Heart left ventricle (tissue), 16 donors: ENCODE measurements around the gene SF3A2. TPM values are rescaled to one million over a fixed set of nuclear protein-coding genes. Genes with fewer than 3 reads are reported as not detected.

Source experiments
- ATAC-seq, 4 donors: fragments of 200-7000 bp; cut with Tn5 transposase; one replicate each; pipeline ENCODE4 v1.9.1; 2020 to 2022; ENCODE audit warnings: moderate library complexity in 4 of 4, mild to moderate bottlenecking in 3 of 4, moderate number of reproducible peaks in 1 of 4
- DNase-seq, 5 donors: peaks; one replicate each; pipeline ENCODE4 v3.0.0-alpha.2; 2020
- H3K27ac ChIP-seq, 12 donors: fragments of 200-600 bp; sonication (generic) in 4 of 12; one replicate each; pipeline versions ENCODE4 v1.5.0 to v1.8.0; 2016 to 2022; ENCODE audit warnings: mild to moderate bottlenecking in 2 of 12
- H3K27me3 ChIP-seq, 9 donors: fragments of 200-600 bp; sonication (generic) in 2 of 9; one replicate each; pipeline versions ENCODE4 v1.5.1 to v1.8.0; 2016 to 2022; ENCODE audit warnings: mild to moderate bottlenecking in 3 of 9
- H3K36me3 ChIP-seq, 9 donors: fragments of 200-600 bp; sonication (generic) in 2 of 9; one replicate each; pipeline versions ENCODE4 v1.5.0 to v1.8.0; 2018 to 2022; ENCODE audit warnings: mild to moderate bottlenecking in 2 of 9
- H3K4me1 ChIP-seq, 12 donors: fragments of 200-600 bp; sonication (generic) in 4 of 12; one replicate each; pipeline versions ENCODE4 v1.5.0 to v1.8.0; 2016 to 2022; ENCODE audit warnings: mild to moderate bottlenecking in 3 of 12
- H3K4me3 ChIP-seq, 12 donors: fragments of 200-600 bp; sonication (generic) in 4 of 12; one replicate each; pipeline versions ENCODE4 v1.5.0 to v1.8.0; 2017 to 2022; ENCODE audit warnings: mild to moderate bottlenecking in 9 of 12, moderate library complexity in 4 of 12
- H3K9me3 ChIP-seq, 12 donors: fragments of 200-600 bp; sonication (generic) in 4 of 12; one replicate each; pipeline versions ENCODE4 v1.5.0 to v1.8.0; 2016 to 2022; ENCODE audit warnings: mild to moderate bottlenecking in 1 of 12
- CTCF ChIP-seq, 12 donors: fragments of 200-600 bp; sonication (generic) in 4 of 12; IDR thresholded peaks; one replicate each; pipeline versions ENCODE4 v1.5.0 to v1.8.0; 2018 to 2022; ENCODE audit warnings: antibody characterized with exemption in 12 of 12, mild to moderate bottlenecking in 5 of 12
- POLR2A ChIP-seq, 2 donors: fragments of 450-650 bp; IDR thresholded peaks; one replicate each; pipeline ENCODE4 v1.6.1; 2017; ENCODE audit warnings: antibody characterized with exemption in 2 of 2, mild to moderate bottlenecking in 2 of 2, moderate library complexity in 2 of 2
- WGBS, 4 donors: extraction: QIAGEN DNeasy Blood & Tissue Kit in 2 of 4; methylation state at CpG; one replicate each; pipeline versions ENCODE4 v1.1.5 to v1.1.7; 2013 to 2018; 5-methylcytosine and 5-hydroxymethylcytosine counted together
- intact Hi-C, 10 donors: fragments of 100-400 bp; cut with DNase I; formaldehyde crosslinking; loops; one replicate each; pipeline versions ENCODE4 v1.11.1 to v1.14.2; 2022
- polyA plus RNA-seq, 2 donors: library from polyadenylated mRNA; stranded (reverse); fragments of 200-250 nt; gene quantifications; one replicate each; pipeline ENCODE4 v1.2.3, GENCODE V29; 2013
- total RNA-seq, 9 donors: library from RNA; depleted of rRNA in 2 of 9; stranded (reverse); fragments of >200 nt in 2 of 9; fragmentation: NEBNext Ultra II Directional in 3 of 9; extraction: Animal tissue kit (Norgen Biotek cat#: 25700) in 3 of 9; gene quantifications; one replicate each; pipeline versions ENCODE4 v1.1.0 to v1.2.4, GENCODE V29; 2016 to 2023
- donor health status: ischemic (EF 13 %, LVEDD 7.1; RV severe dilation, severe dysfunction).
- donor health status: healthy with polysubstance abuse.
- donor health status: DM: no; HTN: yes; CAD: no.
- donor health status: DM: no; HTN: no; CAD: no.
- donor health status: ischemic (EF 25% LVEDD 6.9; RV normal size, moderate dysfunction).
- donor health status: ischemic (EF 25% LVEDD 5.7; RV mildly dilated, moderate dysfunction).
- donor health status: healthy.
- donor health status: DM: yes; HTN: yes; CAD: no.
- donor health status: ischemic (EF 35%, LVEDD 5.7; RV mildly dilated, moderate dysfunction).
- donor health status: nonischemic (EF 11% LVEDD 7.7; RV severe dilation, severe dysfunction).
- donor health status: DM: yes; HTN: yes; CAD: no.
- donor health status: PGD.
- donor health status: ischemic (EF 29% LVEDD 5.4; RV normal size, mild dysfunction).
- donor health status: nonischemic (EF 23%, LVEDD 6.1; RV moderate dilation, normal function).

The SF3A2 gene
- total and polyA plus RNA-seq, 11 donors = 19.2 to 43.9 (median 28.6) TPM

GRCh38 chr19:2231621-2232221 is 4.9 kb upstream of the SF3A2 start:
- H3K27ac ChIP-seq = peak overlapping the region in 4 of 12 donors; percentile 24 to 37 (median 28)
- H3K4me3 ChIP-seq = no peak overlapping the region
- DNase-seq = no peak
- H3K4me1 ChIP-seq = peaks cover 0 to 38% (median 16%) of the 10 kb centered on the region in 12 donors
- no peaks in the 10 kb centered on the region for H3K9me3 ChIP-seq
- TF ChIP-seq CTCF (IDR thresholded peaks at IDR 0.05) (peak in 3 of 12 donors; percentile 7 to 23 (median 8)), POLR2A (IDR thresholded peaks at IDR 0.05) (no peak)
- intact Hi-C loops = loop anchor here in 6 of 10 donors (5.0 to 10.0 kb wide), 4 partner anchors 74 to 163 kb away; partner anchors contain the start of gene AP3D1 (in 1 of the 6)
- no peaks in the 10 kb centered on the region for H3K27me3 ChIP-seq
- WGBS, 4 donors = 50 to 76% (median 73%) methylated on average over 9 to 21 of the region's 21 CpGs
- no peak for ATAC-seq
- peaks cover 0 to 63% (median 55%) of the 10 kb centered on the region in 9 donors for H3K36me3 ChIP-seq

DNA sequence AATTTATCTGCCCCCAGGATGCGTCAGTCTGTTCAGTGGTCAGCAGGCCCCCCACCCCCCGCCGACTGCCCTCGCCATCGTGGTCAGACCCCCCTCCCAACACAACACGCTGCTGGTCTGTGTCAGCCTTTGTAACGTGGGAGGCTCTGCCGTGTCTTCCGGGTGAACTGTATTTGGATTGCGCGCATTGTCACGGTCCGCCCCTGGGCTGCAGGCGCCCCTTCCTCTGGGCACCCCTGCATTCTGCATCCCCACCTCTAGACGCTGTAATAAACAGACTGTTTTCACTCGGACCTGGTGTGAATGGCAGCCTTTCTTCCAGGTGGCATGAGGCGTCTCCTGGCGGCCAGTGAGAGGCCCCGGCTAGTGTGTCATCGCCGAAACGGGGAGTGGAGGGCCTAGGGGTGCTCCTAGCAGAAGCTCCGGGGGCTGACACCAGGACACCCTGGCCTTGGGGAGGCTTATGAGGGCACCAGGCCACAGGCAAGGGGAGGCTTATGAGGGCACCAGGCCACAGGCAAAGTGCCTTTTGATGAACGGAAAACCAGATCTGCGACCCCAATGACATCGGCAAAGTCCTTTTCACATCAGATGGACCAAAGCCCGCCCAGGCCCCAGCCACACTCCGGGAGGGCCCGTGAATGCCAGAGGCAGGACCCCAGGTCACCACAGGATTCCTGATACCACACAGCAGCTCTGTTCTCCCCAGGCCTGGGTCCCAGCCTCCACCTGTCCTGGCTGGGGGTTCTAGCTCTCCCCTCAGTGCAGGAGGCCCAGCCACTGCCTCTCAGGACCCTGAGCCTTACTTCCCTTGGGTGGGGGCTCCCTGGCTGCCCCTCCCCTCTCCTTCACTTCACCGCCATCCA is 4.1 kb upstream of the SF3A2 start:
- intact Hi-C loops = loop anchor here in 6 of 10 donors (5.0 to 10.0 kb wide), 4 partner anchors 75 to 162 kb away; partner anchors contain the start of gene AP3D1 (in 1 of the 6)
- H3K27ac ChIP-seq = no peak overlapping the region
- 84 to 85% (median 84%) methylated on average over 25 to 30 of the region's 30 CpGs for WGBS, 4 donors
- TF ChIP-seq POLR2A (IDR thresholded peaks at IDR 0.05) = no peak
- no peak for TF ChIP-seq CTCF (IDR thresholded peaks at IDR 0.05)
- no peak overlapping the region for H3K4me3 ChIP-seq
- DNase-seq (no peak), ATAC-seq (no peak)
- no peaks in the 10 kb centered on the region for H3K27me3 ChIP-seq
- no peaks in the 10 kb centered on the region for H3K9me3 ChIP-seq
- H3K36me3 ChIP-seq = peaks cover 0 to 56% (median 47%) of the 10 kb centered on the region in 9 donors
- H3K4me1 ChIP-seq = peaks cover 2 to 43% (median 20%) of the 10 kb centered on the region in 12 donors

DNA sequence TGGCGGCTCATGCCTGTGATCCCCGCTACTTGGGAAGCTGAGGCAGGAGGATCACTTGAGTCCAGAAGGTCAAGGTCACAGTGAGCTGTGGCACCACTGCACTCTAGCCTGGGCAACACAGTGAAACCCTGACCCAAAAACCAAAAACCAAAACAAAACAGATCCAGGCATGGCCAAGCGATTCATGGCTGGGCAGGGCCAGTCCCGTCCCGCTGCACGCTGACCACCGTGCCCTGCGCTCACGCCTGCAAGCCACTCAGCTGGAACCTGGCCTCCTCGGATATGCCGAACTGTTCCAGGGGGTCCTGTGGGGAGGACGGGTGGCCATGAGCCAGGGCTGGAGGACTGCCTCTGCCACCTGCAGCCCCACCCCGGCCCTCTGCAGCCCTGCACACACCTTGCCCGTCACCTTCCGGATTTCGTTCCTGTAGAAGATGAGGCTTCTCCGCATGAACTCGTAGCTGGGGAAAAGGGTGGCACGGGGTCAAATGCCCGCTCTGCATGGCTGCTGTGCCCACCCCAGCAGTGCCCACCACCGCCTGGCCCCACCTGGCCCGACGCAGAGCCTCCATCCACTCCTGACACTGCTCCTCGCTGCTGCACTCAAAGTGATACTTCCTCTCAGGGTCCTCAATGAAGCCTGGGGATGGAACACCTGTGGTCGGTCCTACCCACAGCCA is 2.9 kb upstream of the SF3A2 start:
- Histone ChIP-seq H3K27me3 (no peaks in the 10 kb centered on the region), H3K36me3 (peaks cover 0 to 46% (median 40%) of the 10 kb centered on the region in 9 donors), H3K4me1 (peaks cover 9 to 55% (median 32%) of the 10 kb centered on the region in 12 donors), H3K9me3 (no peaks in the 10 kb centered on the region), H3K27ac (no peak overlapping the region), H3K4me3 (no peak overlapping the region)
- intact Hi-C loops = loop anchor here in 6 of 10 donors (5.0 to 10.0 kb wide), 4 partner anchors 76 to 161 kb away; partner anchors contain the start of gene AP3D1 (in 1 of the 6)
- WGBS, 4 donors = 92 to 94% (median 93%) methylated on average over 21 to 25 of the region's 25 CpGs
- ATAC-seq = no peak
- no peak for TF ChIP-seq CTCF (IDR thresholded peaks at IDR 0.05)
- no peak for TF ChIP-seq POLR2A (IDR thresholded peaks at IDR 0.05)
- no peak for DNase-seq
